ENCODE results near the gene SNW1.

Gene SNW1

DNA sequence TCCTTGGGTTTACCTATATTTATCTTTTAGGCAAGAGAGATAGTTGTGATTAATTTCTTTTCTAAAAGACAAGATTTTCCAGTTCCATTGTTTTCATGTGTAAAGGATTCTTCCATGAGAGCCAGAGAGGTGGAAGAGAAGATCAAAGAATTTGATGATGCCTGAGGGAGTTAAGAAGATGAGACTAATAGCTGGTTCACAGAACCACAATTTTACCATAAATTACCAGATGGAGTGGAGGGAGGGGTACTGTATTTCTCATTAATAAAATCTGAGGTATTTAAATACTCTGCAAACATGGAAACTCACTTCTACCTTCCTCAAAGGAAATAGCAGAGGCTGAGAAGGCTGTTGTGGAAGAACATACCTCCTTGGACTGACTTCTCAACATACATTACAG lies 87.8 kb downstream of the SNW1 start:
- ChIA-PET POLR2A (ENCODE audit: low non-redundant PET) (no interaction called here), CTCF (no interaction called here)
- TF ChIP-seq, protein P1, sequence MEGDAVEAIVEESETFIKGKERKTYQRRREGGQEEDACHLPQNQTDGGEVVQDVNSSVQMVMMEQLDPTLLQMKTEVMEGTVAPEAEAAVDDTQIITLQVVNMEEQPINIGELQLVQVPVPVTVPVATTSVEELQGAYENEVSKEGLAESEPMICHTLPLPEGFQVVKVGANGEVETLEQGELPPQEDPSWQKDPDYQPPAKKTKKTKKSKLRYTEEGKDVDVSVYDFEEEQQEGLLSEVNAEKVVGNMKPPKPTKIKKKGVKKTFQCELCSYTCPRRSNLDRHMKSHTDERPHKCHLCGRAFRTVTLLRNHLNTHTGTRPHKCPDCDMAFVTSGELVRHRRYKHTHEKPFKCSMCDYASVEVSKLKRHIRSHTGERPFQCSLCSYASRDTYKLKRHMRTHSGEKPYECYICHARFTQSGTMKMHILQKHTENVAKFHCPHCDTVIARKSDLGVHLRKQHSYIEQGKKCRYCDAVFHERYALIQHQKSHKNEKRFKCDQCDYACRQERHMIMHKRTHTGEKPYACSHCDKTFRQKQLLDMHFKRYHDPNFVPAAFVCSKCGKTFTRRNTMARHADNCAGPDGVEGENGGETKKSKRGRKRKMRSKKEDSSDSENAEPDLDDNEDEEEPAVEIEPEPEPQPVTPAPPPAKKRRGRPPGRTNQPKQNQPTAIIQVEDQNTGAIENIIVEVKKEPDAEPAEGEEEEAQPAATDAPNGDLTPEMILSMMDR (conservative IDR thresholded peaks at IDR 0.05; ENCODE audit: low read depth) = no peak
- no peak overlapping the region for H3K27ac ChIP-seq
- DNase-seq (ENCODE audit: low spot score) = no peak

All from RWPE1 (cell line).